Ishikawa (cell line): ENCODE measurements around the gene RBM43.

Experiments used
- EGR1 ChIP-seq: IDR thresholded peaks from 2 replicates; pipeline ENCODE4 v1.6.1; 2012
- EP300 ChIP-seq: IDR thresholded peaks from 2 replicates; pipeline ENCODE4 v1.6.1; 2012; ENCODE audit warnings: borderline replicate concordance
- MAX ChIP-seq: IDR thresholded peaks from 2 replicates; pipeline ENCODE4 v1.6.1; 2012
- NFIC ChIP-seq: IDR thresholded peaks from 2 replicates; pipeline ENCODE4 v1.6.1; 2012
- RAD21 ChIP-seq: IDR thresholded peaks from 2 replicates; pipeline ENCODE4 v1.6.1; 2012; ENCODE audit warnings: low read depth
- USF1 ChIP-seq: IDR thresholded peaks from 2 replicates; pipeline ENCODE4 v1.6.1; 2012

- TF ChIP-seq RAD21 (no peak), EGR1 (no peak), EP300 (no peak), USF1 (peak; percentile 10; the same call in 1 of the 2 replicates), MAX (no peak), NFIC (no peak)
Measured at GRCh38 chr2:151268085-151268484, 6.4 kb upstream of the RBM43 start.
